ENCODE measurements around the gene MAP2K3.
"Not testable (repeated sequence)": the region's sequence is repeated elsewhere in the genome, so short reads cannot be mapped to it uniquely, and the experiment has no call there.

DNA sequence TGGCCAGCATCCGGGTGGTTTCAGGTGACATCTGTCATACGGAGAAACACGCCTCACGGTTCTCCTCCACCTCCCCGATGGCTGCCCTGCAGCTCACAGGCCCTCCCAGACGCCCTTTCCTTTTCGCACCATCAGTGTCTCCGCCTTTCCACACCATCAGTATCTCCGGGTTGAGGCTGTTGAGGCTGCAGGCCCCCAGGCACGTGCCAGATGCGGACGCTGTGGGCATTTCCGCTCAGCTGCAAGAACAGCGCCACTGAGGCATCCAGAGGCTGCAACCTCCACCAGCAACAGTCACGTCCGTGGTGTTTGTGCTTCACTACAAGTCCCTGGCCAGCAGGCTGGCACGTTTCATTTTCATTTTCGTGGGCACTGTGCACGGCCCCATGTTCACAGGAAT is 66.0 kb downstream of the MAP2K3 start:
- not testable (repeated sequence) for TF ChIP-seq GLI2 (tag by site-specific recombination; IDR thresholded peaks at IDR 0.05; ENCODE audit: borderline replicate concordance, low read depth); ZNF549 (tag by site-specific recombination; IDR thresholded peaks at IDR 0.05); ZNF426 (tag by site-specific recombination; IDR thresholded peaks at IDR 0.05); SETDB1 (IDR thresholded peaks at IDR 0.05; ENCODE audit: insufficient read length, low read length); SP7 (tag by site-specific recombination; IDR thresholded peaks at IDR 0.05); ZNF155 (tag by site-specific recombination; IDR thresholded peaks at IDR 0.05); ZNF416 (tag by site-specific recombination; IDR thresholded peaks at IDR 0.05)
- TF ChIP-seq, protein P1, sequence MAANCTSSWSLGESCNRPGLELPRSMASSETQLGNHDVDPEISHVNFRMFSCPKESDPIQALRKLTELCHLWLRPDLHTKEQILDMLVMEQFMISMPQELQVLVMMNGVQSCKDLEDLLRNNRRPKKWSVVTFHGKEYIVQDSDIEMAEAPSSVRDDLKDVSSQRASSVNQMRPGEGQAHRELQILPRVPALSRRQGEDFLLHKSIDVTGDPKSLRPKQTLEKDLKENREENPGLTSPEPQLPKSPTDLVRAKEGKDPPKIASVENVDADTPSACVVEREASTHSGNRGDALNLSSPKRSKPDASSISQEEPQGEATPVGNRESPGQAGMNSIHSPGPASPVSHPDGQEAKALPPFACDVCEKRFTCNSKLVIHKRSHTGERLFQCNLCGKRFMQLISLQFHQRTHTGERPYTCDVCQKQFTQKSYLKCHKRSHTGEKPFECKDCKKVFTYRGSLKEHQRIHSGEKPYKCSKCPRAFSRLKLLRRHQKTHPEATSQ (tag by site-specific recombination; IDR thresholded peaks at IDR 0.05), result not testable (repeated sequence)
- TF ChIP-seq, protein P2, sequence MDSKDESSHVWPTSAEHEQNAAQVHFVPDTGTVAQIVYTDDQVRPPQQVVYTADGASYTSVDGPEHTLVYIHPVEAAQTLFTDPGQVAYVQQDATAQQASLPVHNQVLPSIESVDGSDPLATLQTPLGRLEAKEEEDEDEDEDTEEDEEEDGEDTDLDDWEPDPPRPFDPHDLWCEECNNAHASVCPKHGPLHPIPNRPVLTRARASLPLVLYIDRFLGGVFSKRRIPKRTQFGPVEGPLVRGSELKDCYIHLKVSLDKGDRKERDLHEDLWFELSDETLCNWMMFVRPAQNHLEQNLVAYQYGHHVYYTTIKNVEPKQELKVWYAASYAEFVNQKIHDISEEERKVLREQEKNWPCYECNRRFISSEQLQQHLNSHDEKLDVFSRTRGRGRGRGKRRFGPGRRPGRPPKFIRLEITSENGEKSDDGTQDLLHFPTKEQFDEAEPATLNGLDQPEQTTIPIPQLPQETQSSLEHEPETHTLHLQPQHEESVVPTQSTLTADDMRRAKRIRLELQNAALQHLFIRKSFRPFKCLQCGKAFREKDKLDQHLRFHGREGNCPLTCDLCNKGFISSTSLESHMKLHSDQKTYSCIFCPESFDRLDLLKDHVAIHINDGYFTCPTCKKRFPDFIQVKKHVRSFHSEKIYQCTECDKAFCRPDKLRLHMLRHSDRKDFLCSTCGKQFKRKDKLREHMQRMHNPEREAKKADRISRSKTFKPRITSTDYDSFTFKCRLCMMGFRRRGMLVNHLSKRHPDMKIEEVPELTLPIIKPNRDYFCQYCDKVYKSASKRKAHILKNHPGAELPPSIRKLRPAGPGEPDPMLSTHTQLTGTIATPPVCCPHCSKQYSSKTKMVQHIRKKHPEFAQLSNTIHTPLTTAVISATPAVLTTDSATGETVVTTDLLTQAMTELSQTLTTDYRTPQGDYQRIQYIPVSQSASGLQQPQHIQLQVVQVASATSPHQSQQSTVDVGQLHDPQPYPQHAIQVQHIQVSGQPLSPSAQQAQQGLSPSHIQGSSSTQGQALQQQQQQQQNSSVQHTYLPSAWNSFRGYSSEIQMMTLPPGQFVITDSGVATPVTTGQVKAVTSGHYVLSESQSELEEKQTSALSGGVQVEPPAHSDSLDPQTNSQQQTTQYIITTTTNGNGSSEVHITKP (tag by site-specific recombination; IDR thresholded peaks at IDR 0.05), result not testable (repeated sequence)
- TF ChIP-seq, protein P3, sequence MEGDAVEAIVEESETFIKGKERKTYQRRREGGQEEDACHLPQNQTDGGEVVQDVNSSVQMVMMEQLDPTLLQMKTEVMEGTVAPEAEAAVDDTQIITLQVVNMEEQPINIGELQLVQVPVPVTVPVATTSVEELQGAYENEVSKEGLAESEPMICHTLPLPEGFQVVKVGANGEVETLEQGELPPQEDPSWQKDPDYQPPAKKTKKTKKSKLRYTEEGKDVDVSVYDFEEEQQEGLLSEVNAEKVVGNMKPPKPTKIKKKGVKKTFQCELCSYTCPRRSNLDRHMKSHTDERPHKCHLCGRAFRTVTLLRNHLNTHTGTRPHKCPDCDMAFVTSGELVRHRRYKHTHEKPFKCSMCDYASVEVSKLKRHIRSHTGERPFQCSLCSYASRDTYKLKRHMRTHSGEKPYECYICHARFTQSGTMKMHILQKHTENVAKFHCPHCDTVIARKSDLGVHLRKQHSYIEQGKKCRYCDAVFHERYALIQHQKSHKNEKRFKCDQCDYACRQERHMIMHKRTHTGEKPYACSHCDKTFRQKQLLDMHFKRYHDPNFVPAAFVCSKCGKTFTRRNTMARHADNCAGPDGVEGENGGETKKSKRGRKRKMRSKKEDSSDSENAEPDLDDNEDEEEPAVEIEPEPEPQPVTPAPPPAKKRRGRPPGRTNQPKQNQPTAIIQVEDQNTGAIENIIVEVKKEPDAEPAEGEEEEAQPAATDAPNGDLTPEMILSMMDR (tag by site-specific recombination; IDR thresholded peaks at IDR 0.05), result not testable (repeated sequence)

All from HEK293 (cell line).